GM18870 (cell line): ENCODE measurements around the gene SPACA9.

Experiments used
- ATAC-seq: cut with Tn5 transposase; IDR thresholded peaks from one replicate; pipeline ENCODE4 v1.9.1; 2021; ENCODE audit warnings: moderate library complexity; ENCODE audit not compliant: unreplicated experiment

SPACA9 gene

GRCh38 chr9:132937463-132937901 is 58.8 kb downstream of the SPACA9 start:
- no peak for ATAC-seq

GRCh38 chr9:132939169-132939568 is 60.5 kb downstream of the SPACA9 start:
- no peak for ATAC-seq
